ENCODE data around the gene MBD1.
"Not testable (repeated sequence)": the region's sequence is repeated elsewhere in the genome, so short reads cannot be mapped to it uniquely, and the experiment has no call there.

Gene MBD1

GRCh38 chr18:50268022-50268747, 13.1 kb downstream of the MBD1 start:
- DNase-seq = no peak

DNA sequence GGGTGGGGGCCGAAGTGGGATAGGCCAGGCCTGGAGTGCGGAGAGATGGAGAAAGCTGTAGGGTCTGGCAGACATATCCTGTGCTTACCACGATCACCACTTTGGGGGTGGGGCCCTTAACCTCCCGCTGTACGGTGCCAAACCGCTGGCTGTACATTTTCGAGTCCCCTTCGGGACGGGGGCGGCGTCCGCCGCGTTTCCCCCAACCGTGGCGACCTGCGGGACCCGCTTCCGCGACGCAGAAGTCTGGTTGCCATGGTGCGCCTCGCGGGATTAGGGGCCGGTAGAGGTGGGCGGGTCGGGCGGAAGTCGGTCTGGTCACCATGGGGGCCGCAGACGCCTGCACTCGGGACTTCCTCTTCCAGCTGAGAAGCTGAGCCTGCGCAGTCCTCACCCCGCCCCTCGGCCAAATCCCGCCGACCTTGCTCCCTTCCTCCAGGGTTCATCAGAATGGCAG, 15.0 kb downstream of the MBD1 start, which contains the start of gene CFAP53:
Gene CFAP53 (minus strand): TSS at position 248 of the 457 bp plus-strand sequence. CDS start 91 bp downstream, at position 157.
- DNase-seq = peak; percentile 94

GRCh38 chr18:50262977-50263376, 18.3 kb downstream of the MBD1 start:
- no peak for DNase-seq

DNA sequence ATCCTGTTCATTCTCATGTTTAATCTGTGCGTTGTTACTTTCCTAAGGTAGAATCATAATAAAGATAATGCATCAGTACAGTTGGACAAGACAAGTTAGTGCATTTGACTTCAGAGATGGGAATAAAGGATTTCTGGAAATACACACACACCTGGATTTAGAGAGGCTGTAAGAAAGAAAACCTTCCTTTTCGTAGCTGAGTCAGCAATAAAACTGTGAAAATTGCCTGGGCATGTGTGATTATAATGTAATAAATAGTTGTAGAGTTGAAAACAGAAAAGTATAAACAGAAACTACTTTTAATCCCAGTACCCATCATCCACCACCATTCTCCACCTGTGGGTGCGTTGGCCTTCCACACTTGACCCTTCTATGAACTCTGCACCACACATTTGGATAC, 30.4 kb downstream of the MBD1 start:
- no peak for DNase-seq

DNA sequence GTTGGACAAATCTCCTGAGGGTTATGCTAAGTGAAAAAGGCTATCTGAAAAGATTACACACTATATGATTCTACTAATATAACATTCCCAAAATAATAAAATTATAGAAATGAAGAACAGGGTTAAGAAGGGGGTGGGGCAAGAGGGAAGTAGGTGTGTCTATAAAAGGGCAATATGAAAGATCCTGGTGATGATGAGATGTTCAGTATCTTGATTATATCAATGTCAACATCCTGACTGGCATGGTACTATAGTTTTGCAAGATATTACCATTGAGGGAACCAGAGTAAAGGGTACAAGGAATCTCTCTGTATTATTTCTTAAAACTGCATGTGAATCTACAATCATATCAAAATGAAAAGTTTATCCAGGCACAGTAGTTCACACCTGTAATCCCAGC, 31.7 kb downstream of the MBD1 start:
- no peak for DNase-seq

DNA sequence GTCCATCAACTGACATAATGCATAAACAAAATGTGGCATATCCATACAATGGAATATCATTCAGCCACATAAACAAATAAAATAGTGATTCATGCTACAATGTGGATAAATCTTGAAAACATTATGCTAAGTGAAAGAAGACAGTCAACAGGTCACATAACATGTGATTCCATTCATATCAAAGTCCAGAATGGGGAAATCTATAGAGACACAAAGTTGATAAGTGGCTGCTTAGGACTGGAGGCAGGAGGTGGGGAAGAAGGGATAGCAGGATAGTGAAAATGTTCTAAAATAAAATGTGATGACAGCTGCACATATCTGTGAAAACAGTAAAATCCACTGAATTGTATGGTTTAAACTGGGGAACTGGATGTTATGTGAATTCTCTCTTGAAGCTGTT, 33.8 kb downstream of the MBD1 start:
- DNase-seq = no peak

DNA sequence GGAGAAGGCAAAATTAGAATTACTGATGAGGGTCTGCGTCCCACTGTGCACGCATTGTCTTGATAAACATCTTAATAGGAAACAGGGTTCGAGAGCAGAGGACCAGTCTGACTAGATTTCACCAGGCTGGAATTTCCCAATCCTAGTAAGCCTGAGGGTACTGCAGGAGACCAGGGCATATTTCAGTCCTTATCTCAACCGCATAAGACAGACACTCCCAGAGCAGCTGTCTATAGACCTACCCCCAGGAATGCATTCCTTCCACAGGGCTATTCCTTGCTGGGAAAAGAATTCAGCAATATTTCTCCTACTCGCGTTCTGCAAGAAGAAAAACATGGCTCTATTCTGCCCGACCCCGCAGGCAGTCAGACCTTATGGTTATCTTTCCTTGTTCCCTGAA, 39.6 kb downstream of the MBD1 start:
- not testable (repeated sequence) for DNase-seq

- no peak for DNase-seq
Observed at GRCh38 chr18:50240080-50240563, 41.2 kb downstream of the MBD1 start.

GRCh38 chr18:50232419-50232818, 48.9 kb downstream of the MBD1 start:
- DNase-seq = no peak

DNA sequence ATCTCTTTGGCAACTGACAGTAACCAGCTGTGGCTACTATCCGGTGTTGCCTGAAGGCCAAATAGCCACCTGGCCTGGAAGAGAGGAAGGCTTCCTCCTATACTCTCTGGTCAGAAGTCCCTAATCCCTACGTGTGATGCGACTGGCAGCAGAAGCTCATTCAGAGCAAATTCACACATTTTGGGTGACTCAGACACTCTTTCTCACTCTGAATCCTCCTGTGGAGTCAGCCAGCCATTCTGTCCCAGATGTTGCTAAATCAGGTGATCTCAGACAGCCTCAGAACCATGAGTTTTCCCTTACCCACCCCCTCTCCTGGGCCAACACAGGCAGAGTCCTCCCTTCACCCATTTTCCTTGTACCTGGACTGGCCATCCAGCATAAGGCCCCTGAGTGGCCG, 49.7 kb downstream of the MBD1 start:
- no peak for DNase-seq

DNA sequence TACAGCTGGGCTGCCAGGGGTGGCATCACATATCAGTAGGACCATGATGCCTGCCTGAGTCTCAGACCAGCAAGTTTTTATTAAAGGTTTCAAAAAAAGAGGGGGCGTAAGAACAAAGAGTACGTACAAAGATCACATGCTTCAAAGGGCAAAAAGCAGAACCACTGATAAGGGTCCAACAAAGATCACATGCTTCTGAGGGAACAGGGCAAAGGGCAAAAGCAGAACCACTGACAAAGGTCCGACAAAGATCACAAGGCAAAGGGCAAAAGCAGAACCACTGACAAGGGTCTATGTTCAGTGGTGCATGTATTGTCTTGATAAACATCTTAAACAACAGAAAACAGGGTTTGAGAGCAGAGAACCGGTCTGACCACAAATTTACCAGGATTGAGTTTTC, 61.1 kb downstream of the MBD1 start:
- DNase-seq = not testable (repeated sequence)
